Measurements from ENCODE around the gene CATSPERE.
"Not testable (repeated sequence)": the region's sequence is repeated elsewhere in the genome, so short reads cannot be mapped to it uniquely, and the experiment has no call there.

The CATSPERE gene

GRCh38 chr1:244448279-244449036, 12.6 kb upstream of the CATSPERE start:
- no peak for DNase-seq (ENCODE audit: low read depth in 2 of 2)

DNA sequence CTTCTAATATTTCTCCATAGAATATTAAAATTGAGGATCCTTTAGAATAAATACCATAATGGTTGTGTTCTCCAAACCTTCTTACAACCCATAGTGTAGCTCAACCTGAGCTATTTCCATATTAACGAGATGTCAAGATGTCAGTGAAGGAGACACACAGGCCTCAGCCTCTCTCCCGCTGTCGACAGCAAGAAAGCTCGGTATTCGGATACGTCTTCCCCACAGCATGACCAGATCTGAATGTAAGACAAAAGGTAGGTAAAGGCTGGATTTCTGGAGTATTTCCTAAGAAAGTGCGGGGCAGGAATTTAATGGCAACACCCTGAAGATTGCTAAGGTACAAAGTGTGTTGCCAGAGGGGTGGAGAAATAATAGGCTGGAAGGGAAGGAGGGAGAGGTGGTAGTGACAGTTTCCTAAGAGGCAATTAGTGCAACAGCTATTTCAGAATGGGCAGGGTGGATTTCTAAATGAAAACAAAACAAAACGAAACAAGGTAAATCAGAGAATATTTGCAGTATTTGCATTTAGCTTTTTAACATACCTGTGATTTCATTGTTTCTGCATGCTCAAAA, 11.1 kb upstream of the CATSPERE start:
- DNase-seq (ENCODE audit: low read depth in 2 of 2): no peak

GRCh38 chr1:244450597-244451538, 10.2 kb upstream of the CATSPERE start:
- peak in 1 of 2 donors; percentile 22 for DNase-seq (ENCODE audit: low read depth in 2 of 2)

- DNase-seq (ENCODE audit: low read depth in 2 of 2): no peak
These were observed 9.5 kb upstream of the CATSPERE start, which contains the start of gene ADSS2 for GRCh38 chr1:244451539-244451950. TSS of gene ADSS2 (minus strand) at chr1:244451909. CDS start at chr1:244451817, 92 bp downstream.

DNA sequence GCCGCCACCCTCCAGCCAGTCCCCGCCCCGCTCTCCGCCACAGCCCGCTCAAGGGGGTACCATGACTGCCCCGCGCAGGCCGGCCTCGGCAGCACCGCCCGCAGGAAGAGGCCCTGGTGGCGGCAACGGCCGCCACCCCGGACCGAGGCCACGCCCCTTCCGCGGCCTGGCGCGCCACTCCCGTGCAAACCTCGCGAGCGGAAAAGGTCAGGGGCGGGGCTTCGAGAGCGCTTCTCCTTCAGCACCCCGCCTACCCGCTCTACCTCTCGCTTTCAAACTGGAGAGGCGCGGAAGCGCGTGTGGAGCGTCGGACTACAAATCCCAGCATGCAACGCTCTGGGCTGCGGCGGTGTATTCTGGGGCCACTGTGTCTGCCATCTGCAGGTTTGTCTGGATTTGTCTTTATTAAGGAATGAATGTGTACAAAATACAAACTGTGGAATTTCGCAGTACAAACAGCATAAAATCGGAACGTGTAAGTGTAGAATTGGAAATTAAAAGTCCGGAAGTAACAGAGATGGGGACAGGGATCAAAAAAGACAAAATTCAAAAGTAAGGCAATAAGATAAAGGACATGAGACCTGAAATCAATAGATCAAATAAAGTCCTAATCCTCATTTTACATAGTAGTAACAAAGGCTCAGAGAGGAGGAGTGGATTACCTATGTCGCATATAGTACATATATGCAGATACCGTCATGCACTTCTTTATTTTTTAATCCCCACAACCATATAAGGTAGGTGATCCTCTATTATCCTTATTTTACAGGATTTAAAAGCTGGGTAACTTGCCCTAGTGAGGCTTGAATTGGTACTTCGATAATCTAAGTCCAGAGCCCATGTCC, 8.9 kb upstream of the CATSPERE start:
- DNase-seq (ENCODE audit: low read depth in 2 of 2): peak; percentile 98 to 99

- no peak for DNase-seq (ENCODE audit: low read depth in 2 of 2)
These were observed 6.7 kb upstream of the CATSPERE start for GRCh38 chr1:244454412-244454811.

GRCh38 chr1:244456586-244456985, 4.5 kb upstream of the CATSPERE start:
- no peak for DNase-seq (ENCODE audit: low read depth in 2 of 2)

DNA sequence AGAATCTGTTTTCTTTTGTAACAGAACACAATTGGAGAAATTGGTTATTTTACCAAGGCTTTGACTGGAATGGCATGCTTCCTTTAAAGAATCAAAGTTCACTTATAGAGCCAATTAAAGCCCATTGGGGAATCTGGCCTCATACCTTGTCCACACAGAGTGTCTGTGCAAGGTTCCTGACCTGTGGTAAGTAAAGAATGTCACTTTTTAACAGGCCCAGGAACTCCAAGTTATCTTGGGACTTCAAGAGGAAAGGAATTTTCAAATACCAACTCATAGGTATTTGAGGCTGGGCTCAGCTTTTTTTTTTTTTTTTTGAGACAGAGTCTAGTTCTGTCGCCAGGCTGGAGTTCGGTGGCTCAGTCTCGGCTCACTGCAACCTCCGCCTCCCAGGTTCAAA, 2.3 kb upstream of the CATSPERE start:
- no peak for DNase-seq (ENCODE audit: low read depth in 2 of 2)

- DNase-seq (ENCODE audit: low read depth in 2 of 2): no peak
These were observed 876 bp upstream of the CATSPERE start for GRCh38 chr1:244460197-244460596.

GRCh38 chr1:244466724-244467123, 5.7 kb downstream of the CATSPERE start:
- no peak for DNase-seq (ENCODE audit: low read depth in 2 of 2)

DNA sequence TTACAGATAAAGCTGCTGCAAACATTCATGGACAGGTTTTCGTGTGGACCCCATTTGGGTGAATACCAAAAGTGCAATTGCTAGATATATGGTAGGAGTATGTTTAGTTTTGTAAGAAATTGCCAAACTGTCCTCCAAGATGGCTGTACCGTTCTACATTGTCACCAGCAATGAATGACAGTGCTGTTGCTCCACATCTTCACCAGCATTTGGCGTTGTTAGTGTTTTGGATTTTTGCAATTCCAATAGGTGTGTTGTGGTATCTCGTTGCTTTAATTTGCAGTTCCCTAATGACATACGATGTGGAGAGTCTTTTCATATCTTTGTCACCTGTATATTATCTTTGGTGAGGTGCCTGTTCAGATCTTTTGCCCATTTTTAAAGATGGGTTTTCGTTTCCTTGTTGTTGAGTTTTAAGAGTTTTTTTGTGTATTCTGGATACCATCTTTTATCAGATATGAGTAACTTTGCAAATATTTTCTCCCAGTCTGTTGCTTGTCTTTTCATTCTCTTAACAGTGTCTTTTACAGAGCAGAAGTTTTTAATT, 12.1 kb downstream of the CATSPERE start:
- no peak for DNase-seq (ENCODE audit: low read depth in 2 of 2)

DNA sequence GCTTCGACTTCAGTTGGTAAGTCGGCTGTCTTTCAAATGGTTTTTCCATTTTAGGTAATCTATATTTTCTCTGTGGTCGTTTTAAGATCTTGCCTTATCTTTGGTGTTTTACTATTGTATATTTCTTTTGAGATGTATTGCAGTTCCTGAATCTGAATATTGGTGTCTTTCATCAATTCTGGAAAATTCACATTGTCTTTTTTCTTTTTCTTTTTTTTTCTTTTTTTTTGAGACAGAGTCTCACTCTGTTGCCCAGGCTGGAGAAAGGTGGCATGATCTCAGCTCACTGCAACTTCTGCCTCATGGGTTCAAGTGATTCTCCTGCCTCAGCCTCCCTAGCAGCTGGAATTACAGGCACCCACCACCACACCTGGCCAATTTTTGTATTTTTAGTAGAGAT, 23.9 kb downstream of the CATSPERE start:
- not testable (repeated sequence) for DNase-seq (ENCODE audit: low read depth in 2 of 2)

GRCh38 chr1:244494653-244495052, 33.6 kb downstream of the CATSPERE start:
- DNase-seq (ENCODE audit: low read depth in 2 of 2): no peak

GRCh38 chr1:244496186-244496585, 35.1 kb downstream of the CATSPERE start:
- no peak for DNase-seq (ENCODE audit: low read depth in 2 of 2)

DNA sequence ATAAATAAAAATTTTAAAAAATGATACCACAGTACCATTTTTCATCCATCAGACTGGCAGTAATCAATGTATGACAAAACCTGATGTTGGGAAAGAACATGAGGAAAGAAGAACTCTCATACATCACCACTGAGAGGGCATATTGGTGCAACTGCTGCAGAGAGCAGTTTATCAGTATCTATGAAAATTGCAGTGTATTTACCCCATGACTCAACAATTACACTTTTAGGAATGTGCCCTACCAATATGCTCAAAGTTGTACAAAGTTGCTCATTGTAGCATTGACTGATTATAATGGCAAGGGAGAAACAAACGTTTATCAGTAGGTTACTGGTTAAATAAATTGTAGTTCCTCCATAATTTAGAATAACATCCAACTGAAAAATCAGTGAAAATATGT, 36.7 kb downstream of the CATSPERE start:
- DNase-seq (ENCODE audit: low read depth in 2 of 2): no peak

GRCh38 chr1:244499484-244499883, 38.4 kb downstream of the CATSPERE start:
- not testable (repeated sequence) for DNase-seq (ENCODE audit: low read depth in 2 of 2)

GRCh38 chr1:244500515-244500914, 39.4 kb downstream of the CATSPERE start:
- DNase-seq (ENCODE audit: low read depth in 2 of 2): not testable (repeated sequence)

DNA sequence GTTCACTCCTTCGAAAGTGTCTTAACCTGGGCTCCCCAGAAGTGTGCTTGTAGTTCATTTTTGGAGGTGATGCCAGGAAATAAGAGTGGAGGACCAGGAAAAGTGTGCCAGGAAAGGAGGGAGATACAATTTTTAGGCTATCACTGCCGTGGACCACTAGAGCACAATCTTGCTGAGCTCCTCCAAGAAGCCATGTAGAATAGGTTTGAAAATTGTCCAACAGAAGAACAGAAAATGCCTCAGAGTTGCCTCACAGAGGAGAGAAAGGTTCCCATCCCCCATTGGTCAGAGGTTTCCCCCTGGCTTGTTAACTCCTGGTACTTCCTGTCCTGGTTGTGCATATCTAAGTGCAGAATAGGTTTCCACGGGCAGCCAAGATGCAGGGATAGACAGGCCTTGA, 41.6 kb downstream of the CATSPERE start:
- no peak for DNase-seq (ENCODE audit: low read depth in 2 of 2)

DNA sequence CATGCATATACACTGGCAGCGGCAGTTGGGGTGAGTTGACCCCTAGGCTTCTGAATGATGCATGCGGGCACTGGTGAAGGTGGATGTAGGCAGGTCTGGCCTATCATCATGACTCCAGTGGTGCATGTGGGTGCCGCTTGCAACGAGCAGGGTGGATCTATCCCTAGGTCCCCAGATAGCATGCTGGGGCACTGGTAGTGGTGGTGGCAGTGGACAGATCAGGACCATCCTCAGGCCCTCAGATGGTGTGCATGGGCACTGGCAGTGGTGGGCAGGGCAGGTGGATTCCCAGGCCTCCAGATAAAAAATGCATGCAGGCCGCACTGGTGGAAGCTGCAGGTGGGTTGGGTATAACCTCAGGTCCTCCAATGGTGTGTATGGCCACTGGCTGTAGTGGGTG, 52.4 kb downstream of the CATSPERE start:
- no peak for DNase-seq (ENCODE audit: low read depth in 2 of 2)

- no peak for DNase-seq (ENCODE audit: low read depth in 2 of 2)
These were observed 54.6 kb downstream of the CATSPERE start for GRCh38 chr1:244515680-244516079.

DNA sequence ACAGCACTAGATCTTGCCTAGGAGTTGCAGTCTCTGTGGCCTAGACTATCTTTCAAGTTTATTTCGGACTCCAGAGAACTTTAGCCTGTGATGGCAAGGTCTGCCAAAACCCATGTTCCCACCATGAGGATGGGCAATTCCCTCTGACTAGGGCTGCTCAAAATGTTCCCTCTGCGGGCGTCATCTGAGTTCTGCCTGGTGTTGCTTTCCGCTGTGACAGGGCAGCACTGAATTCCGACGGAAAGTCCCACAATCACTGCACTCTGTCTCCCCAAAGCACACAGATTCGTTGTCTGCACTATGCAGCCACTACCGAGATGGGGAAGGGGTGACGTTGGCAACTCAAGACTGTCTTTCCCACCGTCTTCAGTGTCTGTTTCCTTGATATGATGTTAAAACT, 75.2 kb downstream of the CATSPERE start:
- no peak for DNase-seq (ENCODE audit: low read depth in 2 of 2)

Measured in stimulated activated CD8-positive, alpha-beta memory T cell treated with anti-CD3 and anti-CD28 coated beads, Interleukin-2, amount 100 ng/mL, for 1 hour (primary cell).